Memory B cell (primary cell): Measurements from ENCODE around the gene CDCA3.

Experiments used
- ATAC-seq: fragments of 150-1000 bp; cut with Tn5 transposase; 2 replicates; pipeline ENCODE4 v1.10.0; 2021; ENCODE audit warnings: low read depth, mild to moderate bottlenecking, moderate library complexity
- DNase-seq, 2 donors: peaks; one replicate each; pipeline ENCODE4 v3.0.0; 2022; ENCODE audit warnings: low spot score in 2 of 2
- H3K27ac Mint-ChIP-seq: one replicate; pipeline ENCODE4 v1.8.0; 2022; ENCODE audit warnings: mild to moderate bottlenecking, moderate library complexity, mixed read lengths
- H3K27me3 Mint-ChIP-seq: one replicate; pipeline ENCODE4 v1.8.0; 2022; ENCODE audit warnings: mixed read lengths
- H3K36me3 Mint-ChIP-seq: one replicate; pipeline ENCODE4 v1.8.0; 2022; ENCODE audit warnings: mild to moderate bottlenecking, mixed read lengths
- H3K4me1 Mint-ChIP-seq: one replicate; pipeline ENCODE4 v1.8.0; 2022; ENCODE audit warnings: mixed read lengths
- H3K4me3 Mint-ChIP-seq: one replicate; pipeline ENCODE4 v1.8.0; 2022; ENCODE audit warnings: mild to moderate bottlenecking, moderate library complexity, mixed read lengths
- H3K9me3 Mint-ChIP-seq: one replicate; pipeline ENCODE4 v1.8.0; 2022; ENCODE audit warnings: mixed read lengths

CDCA3 gene

DNA sequence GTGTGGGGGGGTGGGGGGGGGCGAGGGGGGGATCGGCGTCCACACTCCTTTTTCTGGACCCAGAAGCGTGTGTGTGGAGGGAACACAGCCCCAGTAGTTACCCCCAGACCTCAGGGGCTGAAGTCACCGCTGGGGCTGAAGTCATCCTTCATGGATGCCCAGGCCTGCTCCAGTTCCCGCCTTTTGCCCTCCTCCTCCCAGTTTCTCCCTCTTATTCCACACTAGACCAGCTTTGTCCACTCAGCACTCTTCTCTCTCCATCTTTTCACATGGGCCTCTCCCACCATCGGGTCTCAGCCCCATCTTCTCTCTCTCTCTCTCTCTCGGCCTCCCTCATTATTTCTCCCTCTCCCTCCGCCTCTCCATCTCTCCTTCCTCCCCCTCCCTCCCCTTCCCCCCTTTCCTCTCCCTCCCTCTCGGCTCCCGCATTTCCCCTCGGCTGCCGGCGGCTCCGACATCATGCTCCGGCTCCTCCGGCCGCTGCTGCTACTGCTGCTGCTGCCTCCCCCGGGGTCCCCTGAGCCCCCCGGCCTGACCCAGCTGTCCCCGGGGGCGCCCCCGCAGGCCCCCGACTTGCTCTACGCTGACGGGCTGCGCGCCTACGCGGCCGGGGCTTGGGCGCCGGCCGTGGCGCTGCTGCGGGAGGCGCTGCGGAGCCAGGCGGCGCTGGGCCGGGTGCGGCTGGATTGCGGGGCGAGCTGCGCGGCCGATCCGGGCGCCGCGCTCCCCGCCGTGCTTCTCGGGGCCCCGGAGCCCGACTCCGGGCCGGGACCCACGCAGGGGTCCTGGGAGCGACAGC is 22.9 kb downstream of the CDCA3 start, which contains the start of gene P3H3:
Gene P3H3 (plus strand): TSS at position 426 of the 799 bp plus-strand sequence. CDS start 34 bp downstream, at position 460.
- ATAC-seq (peak; percentile 44), DNase-seq (peak in 1 of 2 donors; percentile 53)
- H3K27me3 Mint-ChIP-seq = peaks cover 47% of the 10 kb centered on the region
- H3K4me1 Mint-ChIP-seq = peaks cover 29% of the 10 kb centered on the region
- peak within 1 kb of the TSS; percentile 85 for H3K4me3 Mint-ChIP-seq
- H3K9me3 Mint-ChIP-seq = no peaks in the 10 kb centered on the region
- no peaks in the 10 kb centered on the region for H3K36me3 Mint-ChIP-seq
- peak within 1 kb of the TSS; percentile 54 for H3K27ac Mint-ChIP-seq

DNA sequence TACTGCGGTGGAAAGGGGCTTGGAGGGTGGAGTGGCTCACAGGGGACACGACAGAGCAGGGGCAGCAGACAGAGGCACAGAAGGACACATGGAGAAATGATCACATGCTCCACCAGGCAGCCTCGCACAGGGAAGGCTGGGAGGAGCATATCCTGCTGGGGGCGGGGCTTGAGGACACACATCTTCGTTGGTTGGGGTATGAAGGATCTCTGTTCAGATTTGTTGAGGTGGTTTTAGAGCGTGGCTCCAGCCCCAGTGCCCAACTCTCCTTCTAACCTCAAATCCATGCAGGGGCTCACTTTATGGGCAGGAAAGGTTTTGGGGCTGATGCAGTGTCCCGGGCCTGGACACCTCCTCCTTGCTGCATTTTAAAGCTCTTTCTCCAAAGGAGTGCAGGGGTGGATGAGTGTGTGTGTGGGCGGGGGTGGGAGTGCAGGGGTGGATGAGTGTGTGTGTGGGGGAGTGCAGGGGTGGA is 23.6 kb downstream of the CDCA3 start:
- peaks cover 29% of the 10 kb centered on the region for H3K4me1 Mint-ChIP-seq
- no peaks in the 10 kb centered on the region for H3K36me3 Mint-ChIP-seq
- peak overlapping the region; percentile 66 for H3K4me3 Mint-ChIP-seq
- H3K9me3 Mint-ChIP-seq = no peaks in the 10 kb centered on the region
- DNase-seq = no peak
- no peak overlapping the region for H3K27ac Mint-ChIP-seq
- no peak for ATAC-seq
- H3K27me3 Mint-ChIP-seq = peaks cover 52% of the 10 kb centered on the region

DNA sequence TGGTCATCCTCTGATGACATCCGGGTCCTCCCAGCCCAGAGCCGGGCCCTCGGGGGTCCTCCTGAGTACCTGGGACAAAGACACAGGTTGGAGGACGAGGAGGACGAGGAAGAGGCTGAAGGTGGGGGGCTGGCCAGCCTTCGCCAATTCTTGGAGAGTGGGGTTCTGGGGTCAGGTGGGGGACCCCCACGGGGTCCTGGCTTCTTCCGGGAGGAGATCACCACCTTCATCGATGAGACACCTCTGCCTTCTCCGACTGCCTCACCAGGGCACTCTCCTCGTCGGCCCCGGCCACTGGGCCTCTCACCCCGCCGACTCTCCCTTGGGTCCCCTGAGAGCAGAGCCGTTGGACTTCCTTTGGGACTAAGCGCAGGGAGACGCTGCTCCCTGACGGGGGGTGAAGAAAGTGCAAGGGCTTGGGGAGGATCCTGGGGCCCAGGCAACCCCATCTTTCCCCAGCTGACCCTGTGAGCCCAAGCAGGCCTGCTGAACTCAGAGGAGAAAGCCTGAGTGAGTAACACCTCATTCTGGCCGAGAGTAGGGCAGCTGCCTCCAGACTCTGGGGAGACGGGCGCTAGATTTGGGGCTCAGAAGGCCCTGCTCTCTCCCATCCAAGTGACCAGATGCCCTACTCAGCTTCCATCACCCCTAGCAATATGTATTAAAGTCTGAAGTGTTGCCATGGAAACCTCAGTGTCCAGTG is 24.2 kb downstream of the CDCA3 start:
- Mint-ChIP-seq H3K27me3 (peaks cover 58% of the 10 kb centered on the region), H3K9me3 (no peaks in the 10 kb centered on the region), H3K27ac (no peak overlapping the region), H3K36me3 (no peaks in the 10 kb centered on the region), H3K4me1 (peaks cover 31% of the 10 kb centered on the region), H3K4me3 (peak overlapping the region; percentile 66)
- no peak for DNase-seq
- no peak for ATAC-seq

DNA sequence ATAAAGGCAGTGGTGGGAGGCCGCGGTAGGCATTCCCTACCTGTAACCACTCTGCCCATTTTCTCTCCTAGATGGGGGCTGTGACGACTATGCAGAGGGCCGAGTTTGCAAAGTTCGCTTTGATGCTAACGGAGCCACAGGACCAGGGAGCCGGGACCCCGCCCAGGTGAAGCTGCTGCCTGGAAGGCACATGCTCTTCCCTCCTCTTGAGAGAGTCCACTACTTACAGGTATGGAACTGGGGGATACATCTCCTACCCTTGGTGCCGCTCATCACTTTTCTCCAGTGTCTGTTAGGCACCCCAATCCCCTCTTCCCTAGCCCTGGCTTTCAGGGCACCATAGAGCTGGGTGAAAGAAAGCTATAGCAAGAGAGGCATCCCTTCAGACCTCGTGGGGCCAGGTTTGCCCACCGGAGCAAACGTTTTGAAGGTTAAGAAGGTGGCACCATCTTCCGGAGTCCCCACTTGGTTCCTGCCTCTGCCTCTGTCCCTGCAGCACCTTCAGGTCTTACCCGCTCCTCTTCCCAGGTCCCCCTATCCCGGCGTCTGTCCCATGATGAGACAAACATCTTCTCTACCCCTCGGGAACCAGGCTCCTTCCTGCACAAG is 24.9 kb downstream of the CDCA3 start:
- Mint-ChIP-seq H3K9me3 (no peaks in the 10 kb centered on the region), H3K27ac (no peak overlapping the region), H3K4me3 (no peak overlapping the region), H3K27me3 (peaks cover 57% of the 10 kb centered on the region), H3K4me1 (peaks cover 34% of the 10 kb centered on the region), H3K36me3 (no peaks in the 10 kb centered on the region)
- DNase-seq (no peak), ATAC-seq (no peak)

DNA sequence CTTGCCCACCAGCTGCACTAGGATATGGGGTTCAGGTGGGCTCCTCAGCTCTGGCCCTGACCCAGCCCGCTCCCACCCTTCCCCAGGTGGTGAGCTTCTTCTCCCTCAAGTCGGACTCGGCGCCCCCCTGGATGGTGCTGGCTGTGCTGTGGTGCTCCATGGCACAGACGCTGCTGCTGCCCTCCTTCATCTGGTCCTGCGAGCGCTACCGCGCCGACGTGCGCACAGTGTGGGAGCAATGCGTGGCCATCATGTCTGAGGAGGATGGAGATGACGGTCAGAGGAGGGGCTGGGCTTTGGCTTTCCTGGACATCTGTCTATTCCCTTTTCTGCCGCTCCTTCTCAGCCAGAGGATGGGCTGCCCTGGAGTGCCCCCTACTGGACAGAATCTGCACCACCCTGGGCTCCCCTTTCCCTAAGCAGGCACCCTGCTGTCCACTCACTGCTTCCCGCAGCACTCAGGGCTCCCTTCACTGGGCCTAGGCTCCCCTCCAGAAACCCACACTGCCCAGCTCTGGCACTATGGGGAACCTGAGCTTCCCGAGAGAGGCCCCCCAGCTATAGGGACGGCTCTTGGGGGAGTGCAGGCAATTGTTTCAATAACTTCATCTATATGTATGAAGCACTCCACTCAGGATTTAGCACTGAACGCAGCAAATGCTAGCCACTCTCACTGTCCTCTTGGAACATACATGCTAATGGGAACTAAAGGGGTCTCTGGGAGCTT is 25.5 kb downstream of the CDCA3 start:
- Mint-ChIP-seq H3K36me3 (no peaks in the 10 kb centered on the region), H3K27ac (no peak overlapping the region), H3K4me1 (peaks cover 37% of the 10 kb centered on the region), H3K27me3 (peaks cover 58% of the 10 kb centered on the region), H3K9me3 (no peaks in the 10 kb centered on the region), H3K4me3 (no peak overlapping the region)
- peak; percentile 57 for ATAC-seq
- peak; percentile 73 to 82 for DNase-seq

DNA sequence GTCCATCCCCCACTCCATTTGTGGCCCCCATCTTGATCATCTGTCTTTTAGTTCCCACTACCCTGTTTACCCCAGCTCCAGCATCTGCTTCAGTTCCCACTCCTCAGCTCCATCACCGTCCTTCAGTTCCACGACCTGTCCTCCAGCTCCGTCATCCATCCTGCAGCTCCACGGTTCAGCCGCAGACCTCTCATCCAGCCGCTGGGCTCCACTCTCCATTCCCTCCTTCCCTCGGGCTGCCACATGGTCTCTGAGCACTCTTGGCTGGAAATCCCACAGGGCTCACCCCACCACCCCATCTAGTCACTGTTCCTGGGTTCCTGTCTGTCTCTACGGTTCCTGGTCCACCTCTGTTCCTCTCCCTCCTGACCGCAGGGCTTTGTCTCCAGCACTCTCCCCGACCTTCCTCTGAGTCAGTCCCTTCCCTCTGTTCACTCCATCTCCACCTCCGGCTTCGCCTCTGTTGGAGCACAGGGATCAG is 26.1 kb downstream of the CDCA3 start:
- H3K27ac Mint-ChIP-seq = no peak overlapping the region

DNA sequence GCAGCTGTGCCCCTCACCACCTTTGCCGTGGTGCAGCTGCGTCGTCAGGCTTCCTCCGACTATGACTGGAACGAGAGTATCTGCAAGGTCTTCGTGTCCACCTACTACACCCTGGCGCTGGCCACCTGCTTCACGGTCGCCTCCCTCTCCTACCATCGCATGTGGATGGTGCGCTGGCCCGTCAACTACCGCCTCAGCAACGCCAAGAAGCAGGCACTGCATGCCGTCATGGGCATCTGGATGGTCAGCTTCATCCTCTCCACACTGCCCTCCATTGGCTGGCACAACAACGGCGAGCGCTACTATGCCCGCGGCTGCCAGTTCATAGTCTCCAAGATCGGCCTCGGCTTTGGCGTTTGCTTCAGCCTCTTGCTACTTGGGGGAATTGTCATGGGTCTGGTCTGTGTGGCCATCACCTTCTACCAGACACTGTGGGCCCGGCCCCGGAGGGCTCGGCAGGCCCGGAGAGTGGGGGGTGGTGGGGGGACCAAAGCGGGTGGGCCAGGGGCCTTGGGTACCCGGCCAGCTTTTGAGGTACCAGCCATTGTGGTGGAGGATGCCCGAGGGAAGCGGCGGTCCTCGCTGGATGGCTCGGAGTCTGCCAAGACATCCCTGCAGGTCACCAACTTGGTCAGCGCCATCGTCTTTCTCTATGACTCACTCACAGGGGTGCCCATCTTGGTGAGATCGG is 26.9 kb downstream of the CDCA3 start:
- ATAC-seq (no peak), DNase-seq (no peak)
- Mint-ChIP-seq H3K9me3 (no peaks in the 10 kb centered on the region), H3K27ac (no peak overlapping the region), H3K4me1 (peaks cover 34% of the 10 kb centered on the region), H3K36me3 (no peaks in the 10 kb centered on the region), H3K27me3 (peaks cover 52% of the 10 kb centered on the region), H3K4me3 (no peak overlapping the region)

More for the DNA sequence above, 26.1 kb downstream of the CDCA3 start:
- ATAC-seq (no peak), DNase-seq (no peak)
- Mint-ChIP-seq H3K9me3 (no peaks in the 10 kb centered on the region), H3K4me3 (no peak overlapping the region), H3K27me3 (peaks cover 55% of the 10 kb centered on the region), H3K36me3 (no peaks in the 10 kb centered on the region), H3K4me1 (peaks cover 37% of the 10 kb centered on the region)

DNA sequence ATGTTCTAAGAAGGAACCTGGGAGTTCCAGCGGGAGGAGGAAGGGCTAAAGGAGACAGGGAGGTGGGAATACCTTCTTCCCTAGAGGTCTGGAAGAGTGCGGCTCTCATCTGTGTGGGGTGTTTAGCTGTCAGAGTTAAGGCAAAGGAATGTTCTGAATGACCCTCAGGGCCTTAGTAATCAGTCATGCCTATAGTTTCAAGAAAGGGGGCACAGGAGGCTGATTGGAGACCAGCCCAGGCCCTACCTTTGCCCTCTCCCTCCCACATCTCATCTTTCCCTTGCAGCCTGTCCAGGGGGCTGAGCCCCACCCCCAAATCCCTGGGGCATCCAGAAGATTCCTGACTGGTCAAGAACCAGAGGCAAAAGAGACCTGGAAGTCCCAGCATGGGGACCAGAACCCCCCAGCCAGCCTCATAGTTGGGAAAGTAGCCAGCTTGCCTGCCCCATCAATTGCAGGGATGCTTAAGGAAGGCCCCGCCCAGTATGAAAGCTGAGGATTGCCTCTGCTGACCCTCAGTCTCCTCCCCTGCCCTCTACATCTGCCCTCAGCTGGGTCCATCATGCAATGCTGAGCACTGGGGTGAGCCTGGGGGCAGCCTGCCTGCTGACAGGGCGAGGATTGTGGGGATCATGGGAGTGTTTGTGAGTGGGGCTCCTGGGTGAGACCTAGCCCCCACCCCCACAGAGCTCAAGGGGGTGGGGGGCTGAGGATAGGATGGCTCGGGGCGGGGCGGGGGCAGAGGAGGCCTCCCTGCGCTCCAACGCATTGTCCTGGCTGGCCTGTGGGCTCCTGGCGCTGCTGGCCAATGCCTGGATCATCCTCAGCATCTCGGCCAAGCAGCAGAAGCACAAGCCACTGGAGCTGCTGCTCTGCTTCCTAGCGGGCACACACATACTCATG is 27.7 kb downstream of the CDCA3 start:
- DNase-seq (no peak), ATAC-seq (no peak)
- Mint-ChIP-seq H3K4me3 (no peak overlapping the region), H3K4me1 (peaks cover 29% of the 10 kb centered on the region), H3K36me3 (no peaks in the 10 kb centered on the region), H3K9me3 (no peaks in the 10 kb centered on the region), H3K27me3 (peaks cover 47% of the 10 kb centered on the region), H3K27ac (no peak overlapping the region)

DNA sequence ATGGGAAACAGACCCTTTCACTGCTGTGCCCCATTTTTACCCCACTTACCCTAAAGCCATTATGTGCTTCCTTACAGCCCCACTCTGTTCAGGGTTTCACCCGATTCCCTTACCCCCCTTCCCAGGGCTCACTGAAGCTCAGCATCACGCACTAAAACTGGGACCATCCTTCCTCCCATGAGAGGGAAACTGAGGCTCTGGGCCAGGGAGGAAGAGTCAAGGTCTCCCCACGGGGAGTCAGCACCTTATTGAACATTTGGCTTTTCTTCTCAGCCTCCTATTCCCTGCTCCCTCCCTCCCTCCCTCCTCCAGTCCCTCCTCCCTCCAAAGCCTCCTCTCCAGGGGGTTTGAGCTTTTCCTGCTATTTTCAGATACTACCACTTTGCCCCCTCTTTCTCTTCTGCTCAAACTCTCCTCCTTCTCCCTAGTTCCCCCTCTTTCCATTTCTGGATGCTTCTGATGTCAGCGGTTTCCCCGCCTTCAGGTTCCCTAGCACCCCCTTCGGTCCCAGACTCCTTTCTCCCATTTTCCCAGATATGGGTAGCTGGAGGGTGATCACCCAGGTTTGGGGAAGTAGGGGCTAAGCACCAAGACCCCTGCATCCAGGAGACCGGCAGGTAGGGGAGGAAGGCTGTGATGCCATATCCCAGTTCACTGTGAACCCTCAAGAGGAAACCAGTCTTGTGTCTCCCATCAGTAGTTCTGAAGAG is 28.5 kb downstream of the CDCA3 start:
- DNase-seq (no peak), ATAC-seq (no peak)
- H3K27me3 Mint-ChIP-seq = peaks cover 47% of the 10 kb centered on the region
- H3K9me3 Mint-ChIP-seq = no peaks in the 10 kb centered on the region
- H3K36me3 Mint-ChIP-seq = no peaks in the 10 kb centered on the region
- H3K4me3 Mint-ChIP-seq = peak overlapping the region; percentile 47
- H3K4me1 Mint-ChIP-seq = peaks cover 28% of the 10 kb centered on the region
- H3K27ac Mint-ChIP-seq = no peak overlapping the region

DNA sequence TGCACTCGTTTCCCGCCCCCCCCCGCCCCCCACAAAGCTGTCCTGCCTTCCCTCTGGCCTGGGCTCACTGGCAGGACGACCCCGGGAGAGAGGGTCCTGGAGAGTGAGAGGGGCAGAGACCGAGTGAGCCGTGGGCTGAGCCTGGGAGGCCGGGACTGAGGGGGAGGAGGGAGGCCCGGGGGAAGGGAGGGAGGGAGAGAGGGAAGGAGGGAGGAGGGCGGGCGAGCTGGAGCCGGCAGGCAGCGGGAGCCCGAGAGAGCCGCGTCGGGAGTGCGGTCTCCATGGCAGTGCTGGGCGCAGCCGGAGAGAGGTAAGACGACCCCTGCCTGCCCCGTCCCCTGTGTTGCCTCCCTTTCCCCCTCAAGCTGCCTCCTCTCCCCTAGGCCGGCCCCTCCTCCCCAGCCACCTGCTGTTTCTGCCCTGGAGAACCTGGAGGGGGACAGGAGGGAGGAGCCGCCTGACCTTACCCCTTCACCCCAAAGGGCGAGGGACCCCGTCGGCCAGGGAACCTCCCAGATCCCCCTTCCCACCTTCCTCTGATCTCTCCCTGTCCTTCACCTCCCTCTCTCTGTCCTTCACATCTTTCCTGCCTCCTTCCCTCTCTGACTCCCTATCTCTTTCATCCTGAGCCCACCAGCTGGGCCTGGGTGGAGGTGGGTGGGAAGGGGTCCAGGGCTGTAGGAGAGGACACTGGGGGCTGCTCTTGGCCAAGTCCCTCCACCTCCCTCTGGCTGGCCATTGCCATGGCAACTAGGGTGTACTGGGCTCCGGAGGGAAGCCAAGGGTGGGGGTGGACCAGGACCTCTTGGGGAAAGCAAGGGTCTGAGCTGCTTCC is 29.3 kb downstream of the CDCA3 start, which contains the start of gene GPR162:
Gene GPR162 (plus strand): TSS at position 231 of the 835 bp plus-strand sequence. CDS start 2,078 bp downstream, outside the sequence.
- peak within 1 kb of the TSS; percentile 47 for H3K4me3 Mint-ChIP-seq
- no peak for ATAC-seq
- no peak for DNase-seq
- H3K27ac Mint-ChIP-seq = no peak within 1 kb of the TSS
- H3K27me3 Mint-ChIP-seq = peaks cover 43% of the 10 kb centered on the region
- peaks cover 24% of the 10 kb centered on the region for H3K4me1 Mint-ChIP-seq
- H3K36me3 Mint-ChIP-seq = no peaks in the 10 kb centered on the region
- no peaks in the 10 kb centered on the region for H3K9me3 Mint-ChIP-seq

DNA sequence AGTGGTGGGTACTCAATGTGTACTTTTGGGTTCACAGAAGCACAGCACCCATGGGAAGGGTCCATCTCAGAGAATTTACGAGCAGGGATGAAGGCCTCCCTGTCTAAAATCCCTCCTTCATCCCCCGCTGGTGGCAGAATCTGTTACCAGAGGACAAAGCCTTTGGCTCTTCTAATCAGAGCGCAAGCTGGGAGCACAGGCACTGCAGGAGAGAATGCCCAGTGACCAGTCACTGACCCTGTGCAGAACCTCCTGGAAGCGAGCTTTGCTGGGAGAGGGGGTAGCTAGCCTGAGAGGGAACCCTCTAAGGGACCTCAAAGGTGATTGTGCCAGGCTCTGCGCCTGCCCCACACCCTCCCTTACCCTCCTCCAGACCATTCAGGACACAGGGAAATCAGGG is 30.9 kb downstream of the CDCA3 start:
- no peak overlapping the region for H3K27ac Mint-ChIP-seq
- H3K36me3 Mint-ChIP-seq = no peaks in the 10 kb centered on the region
- peaks cover 19% of the 10 kb centered on the region for H3K4me1 Mint-ChIP-seq
- H3K9me3 Mint-ChIP-seq = no peaks in the 10 kb centered on the region
- DNase-seq = no peak
- no peak overlapping the region for H3K4me3 Mint-ChIP-seq
- peaks cover 33% of the 10 kb centered on the region for H3K27me3 Mint-ChIP-seq
- no peak for ATAC-seq
